NB4 (cell line): ENCODE measurements around the gene MCM3AP.
"Not testable (repeated sequence)": the region's sequence is repeated elsewhere in the genome, so short reads cannot be mapped to it uniquely, and the experiment has no call there.

Source experiments
- CTCF ChIP-seq: IDR thresholded peaks from one replicate; pipeline ENCODE4 v1.5.1; 2012; ENCODE audit warnings: low read depth, low read length
- MAX ChIP-seq: IDR thresholded peaks from 2 replicates; pipeline ENCODE4 v1.6.1; 2011; ENCODE audit warnings: low read depth, low read length

DNA sequence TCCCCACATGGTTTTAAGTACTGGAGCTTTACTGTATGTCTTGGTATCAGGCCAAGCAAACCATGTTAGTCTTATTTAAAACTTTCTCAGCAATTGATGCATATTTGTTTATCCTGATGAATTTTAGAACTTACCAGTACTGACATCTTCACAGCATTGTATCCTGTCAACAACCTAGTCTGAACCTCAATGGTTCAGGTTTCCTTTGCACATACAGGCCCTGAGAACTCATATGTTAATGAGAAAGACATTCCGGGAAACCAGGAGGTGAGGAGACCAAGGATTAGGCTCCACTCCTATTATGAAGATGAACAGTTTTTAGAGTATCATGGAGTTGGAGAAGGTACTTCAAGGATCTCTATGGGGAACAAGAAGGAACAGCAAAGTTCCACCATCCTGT is 43.8 kb downstream of the MCM3AP start:
- TF ChIP-seq CTCF, MAX: not testable (repeated sequence)
